ENCODE results near the gene ACTR5. TPM values are rescaled to one million over a fixed set of nuclear protein-coding genes. Genes with fewer than 3 reads are reported as not detected.

Gene ACTR5
- total RNA-seq, 2 donors from 2014 or later, result 8.0 to 8.1 TPM

DNA sequence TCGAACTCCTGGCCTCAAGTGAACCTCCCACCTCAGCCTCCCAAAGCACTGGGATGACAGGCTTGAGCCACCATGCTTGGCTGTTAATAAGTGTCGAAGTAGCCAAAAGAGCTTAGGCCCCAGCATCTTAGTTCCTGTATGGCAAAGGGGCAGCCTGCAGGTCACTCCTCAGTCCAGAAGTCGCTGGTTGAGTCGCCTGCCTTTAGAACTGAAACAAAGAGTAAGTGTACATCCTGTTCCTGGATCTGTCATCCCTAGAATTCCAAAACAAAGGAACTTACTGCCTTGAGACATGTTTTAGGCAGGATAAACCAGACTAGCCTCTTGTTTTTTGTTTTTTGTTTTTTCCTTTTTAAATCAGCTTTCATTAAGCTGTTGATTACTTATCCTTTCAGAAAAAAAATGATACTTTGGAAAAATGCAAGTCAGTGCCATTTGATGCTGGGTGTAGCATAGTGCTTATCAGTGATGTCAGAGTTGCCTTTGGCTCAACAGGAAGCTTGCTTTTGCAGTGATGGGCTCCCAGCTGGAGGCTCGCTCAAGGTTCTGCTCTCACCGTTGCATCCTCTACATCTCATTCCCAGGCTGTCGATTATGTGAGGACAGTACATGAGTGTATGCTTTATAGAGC, 9.0 kb downstream of the ACTR5 start:
- DNase-seq (ENCODE audit: low spot score), result no peak
- Histone ChIP-seq H3K27me3 (replicated peaks; ENCODE audit: insufficient read depth) (no peaks in the 10 kb centered on the region), H3K4me3 (no peak overlapping the region), H3K9me3 (no peaks in the 10 kb centered on the region), H3K36me3 (peaks cover 27% of the 10 kb centered on the region), H3K4me1 (ENCODE audit: control insufficient read depth in 1 of 2, low read depth in 2 of 2) (peaks cover 0 to 8% of the 10 kb centered on the region in 2 donors), H3K27ac (no peak overlapping the region)
- no peak for ATAC-seq (ENCODE audit: insufficient number of reproducible peaks, low FRiP score, low read depth)
- TF ChIP-seq, protein P1, sequence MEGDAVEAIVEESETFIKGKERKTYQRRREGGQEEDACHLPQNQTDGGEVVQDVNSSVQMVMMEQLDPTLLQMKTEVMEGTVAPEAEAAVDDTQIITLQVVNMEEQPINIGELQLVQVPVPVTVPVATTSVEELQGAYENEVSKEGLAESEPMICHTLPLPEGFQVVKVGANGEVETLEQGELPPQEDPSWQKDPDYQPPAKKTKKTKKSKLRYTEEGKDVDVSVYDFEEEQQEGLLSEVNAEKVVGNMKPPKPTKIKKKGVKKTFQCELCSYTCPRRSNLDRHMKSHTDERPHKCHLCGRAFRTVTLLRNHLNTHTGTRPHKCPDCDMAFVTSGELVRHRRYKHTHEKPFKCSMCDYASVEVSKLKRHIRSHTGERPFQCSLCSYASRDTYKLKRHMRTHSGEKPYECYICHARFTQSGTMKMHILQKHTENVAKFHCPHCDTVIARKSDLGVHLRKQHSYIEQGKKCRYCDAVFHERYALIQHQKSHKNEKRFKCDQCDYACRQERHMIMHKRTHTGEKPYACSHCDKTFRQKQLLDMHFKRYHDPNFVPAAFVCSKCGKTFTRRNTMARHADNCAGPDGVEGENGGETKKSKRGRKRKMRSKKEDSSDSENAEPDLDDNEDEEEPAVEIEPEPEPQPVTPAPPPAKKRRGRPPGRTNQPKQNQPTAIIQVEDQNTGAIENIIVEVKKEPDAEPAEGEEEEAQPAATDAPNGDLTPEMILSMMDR (IDR thresholded peaks at IDR 0.05), result no peak

- Histone ChIP-seq H3K4me1 (ENCODE audit: control insufficient read depth in 1 of 2, low read depth in 2 of 2) (peaks cover 0 to 11% of the 10 kb centered on the region in 2 donors), H3K36me3 (peaks cover 31% of the 10 kb centered on the region), H3K27ac (peak overlapping the region in 1 of 2 donors; percentile 28), H3K9me3 (no peaks in the 10 kb centered on the region), H3K4me3 (no peak overlapping the region), H3K27me3 (replicated peaks; ENCODE audit: insufficient read depth) (no peaks in the 10 kb centered on the region)
- DNase-seq (ENCODE audit: low spot score) (no peak), ATAC-seq (ENCODE audit: insufficient number of reproducible peaks, low FRiP score, low read depth) (no peak)
- TF ChIP-seq, protein P1 (IDR thresholded peaks at IDR 0.05), result no peak
These were observed 10.8 kb downstream of the ACTR5 start for GRCh38 chr20:38759106-38759505.

GRCh38 chr20:38760978-38761377, 12.7 kb downstream of the ACTR5 start:
- H3K4me1 ChIP-seq (ENCODE audit: control insufficient read depth in 1 of 2, low read depth in 2 of 2), result peaks cover 15 to 29% of the 10 kb centered on the region in 2 donors
- TF ChIP-seq, protein P1 (IDR thresholded peaks at IDR 0.05), result no peak
- H3K27me3 ChIP-seq (replicated peaks; ENCODE audit: insufficient read depth), result no peaks in the 10 kb centered on the region
- no peaks in the 10 kb centered on the region for H3K9me3 ChIP-seq
- ATAC-seq (ENCODE audit: insufficient number of reproducible peaks, low FRiP score, low read depth), result no peak
- H3K4me3 ChIP-seq, result no peak overlapping the region
- H3K36me3 ChIP-seq, result peaks cover 18% of the 10 kb centered on the region
- DNase-seq (ENCODE audit: low spot score), result no peak
- H3K27ac ChIP-seq, result no peak overlapping the region

DNA sequence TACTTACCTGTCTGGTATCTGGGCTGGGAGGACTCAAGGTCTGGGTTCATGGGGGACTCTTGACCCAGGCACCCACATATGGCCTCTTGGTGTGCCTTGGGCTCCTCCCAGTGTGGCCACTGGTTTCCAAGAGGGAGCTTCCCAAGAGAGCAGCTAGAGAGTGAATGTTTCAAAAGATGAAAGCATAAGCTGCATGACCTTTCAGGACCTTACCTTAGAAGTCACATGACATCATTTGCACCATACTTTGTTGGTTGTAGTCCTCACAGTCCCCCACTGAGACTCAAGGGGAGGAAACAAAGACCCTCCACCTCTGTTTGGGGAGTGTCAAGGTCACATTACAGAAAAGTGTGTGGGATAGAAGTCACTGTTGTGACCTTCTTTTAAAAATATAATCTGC, 13.9 kb downstream of the ACTR5 start:
- TF ChIP-seq, protein P1 (IDR thresholded peaks at IDR 0.05), result no peak
- ATAC-seq (ENCODE audit: insufficient number of reproducible peaks, low FRiP score, low read depth), result no peak
- Histone ChIP-seq H3K36me3 (peaks cover 11% of the 10 kb centered on the region), H3K27ac (no peak overlapping the region), H3K9me3 (no peaks in the 10 kb centered on the region), H3K27me3 (replicated peaks; ENCODE audit: insufficient read depth) (no peaks in the 10 kb centered on the region), H3K4me3 (no peak overlapping the region), H3K4me1 (ENCODE audit: control insufficient read depth in 1 of 2, low read depth in 2 of 2) (peaks cover 23 to 38% of the 10 kb centered on the region in 2 donors)
- DNase-seq (ENCODE audit: low spot score), result no peak

DNA sequence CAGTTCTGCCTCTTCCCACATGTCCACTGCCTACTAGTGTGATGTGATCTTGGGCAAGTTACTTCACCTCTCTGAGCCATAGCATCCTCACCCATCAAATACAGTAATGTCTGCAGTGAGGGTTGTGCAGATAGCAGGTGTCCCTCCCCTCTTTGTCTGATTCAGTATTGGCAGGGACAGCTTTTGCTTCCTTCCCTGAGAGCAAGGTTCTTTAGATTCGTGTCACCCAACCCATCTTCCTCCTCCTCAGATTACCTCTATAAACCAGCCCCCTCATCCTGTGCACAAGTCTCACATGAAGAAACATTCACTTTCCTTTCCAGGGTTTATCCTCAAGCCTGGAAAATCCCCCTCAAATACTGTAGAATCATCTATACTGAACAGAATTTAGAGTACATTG, 15.4 kb downstream of the ACTR5 start:
- Histone ChIP-seq H3K27ac (no peak overlapping the region), H3K27me3 (replicated peaks; ENCODE audit: insufficient read depth) (no peaks in the 10 kb centered on the region), H3K9me3 (no peaks in the 10 kb centered on the region), H3K36me3 (peaks cover 16% of the 10 kb centered on the region), H3K4me3 (no peak overlapping the region), H3K4me1 (ENCODE audit: control insufficient read depth in 1 of 2, low read depth in 2 of 2) (peaks cover 23 to 46% of the 10 kb centered on the region in 2 donors)
- TF ChIP-seq, protein P1 (IDR thresholded peaks at IDR 0.05), result no peak
- DNase-seq (ENCODE audit: low spot score) (no peak), ATAC-seq (ENCODE audit: insufficient number of reproducible peaks, low FRiP score, low read depth) (no peak)

All from thoracic aorta (tissue), 2 donors.